A673 (cell line): ENCODE results near the gene PNLIPRP3.

Source experiments
- EZH2 ChIP-seq: fragments of 200-600 bp; sonication (generic); IDR thresholded peaks from 2 replicates; pipeline ENCODE4 v1.6.1; 2017; ENCODE audit warnings: borderline replicate concordance, low read depth, mild to moderate bottlenecking, mixed read lengths, antibody characterized with exemption, low read length; ENCODE audit not compliant: poor library complexity, severe bottlenecking
- TF ChIP-seq, protein P1 (sequence below): fragments of 300-800, 200-600 bp; sonication (generic); conservative IDR thresholded peaks from 2 replicates; pipeline ENCODE4 v1.5.1; 2017; ENCODE audit warnings: low read depth, mild to moderate bottlenecking, antibody characterized with exemption, low read length, moderate library complexity, mixed read lengths

- TF ChIP-seq, protein P1, sequence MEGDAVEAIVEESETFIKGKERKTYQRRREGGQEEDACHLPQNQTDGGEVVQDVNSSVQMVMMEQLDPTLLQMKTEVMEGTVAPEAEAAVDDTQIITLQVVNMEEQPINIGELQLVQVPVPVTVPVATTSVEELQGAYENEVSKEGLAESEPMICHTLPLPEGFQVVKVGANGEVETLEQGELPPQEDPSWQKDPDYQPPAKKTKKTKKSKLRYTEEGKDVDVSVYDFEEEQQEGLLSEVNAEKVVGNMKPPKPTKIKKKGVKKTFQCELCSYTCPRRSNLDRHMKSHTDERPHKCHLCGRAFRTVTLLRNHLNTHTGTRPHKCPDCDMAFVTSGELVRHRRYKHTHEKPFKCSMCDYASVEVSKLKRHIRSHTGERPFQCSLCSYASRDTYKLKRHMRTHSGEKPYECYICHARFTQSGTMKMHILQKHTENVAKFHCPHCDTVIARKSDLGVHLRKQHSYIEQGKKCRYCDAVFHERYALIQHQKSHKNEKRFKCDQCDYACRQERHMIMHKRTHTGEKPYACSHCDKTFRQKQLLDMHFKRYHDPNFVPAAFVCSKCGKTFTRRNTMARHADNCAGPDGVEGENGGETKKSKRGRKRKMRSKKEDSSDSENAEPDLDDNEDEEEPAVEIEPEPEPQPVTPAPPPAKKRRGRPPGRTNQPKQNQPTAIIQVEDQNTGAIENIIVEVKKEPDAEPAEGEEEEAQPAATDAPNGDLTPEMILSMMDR, result no peak
- no peak for TF ChIP-seq EZH2
These were observed 24.2 kb downstream of the PNLIPRP3 start for GRCh38 chr10:116451711-116452337.
